H1 (cell line): ENCODE results near the gene ULK1. TPM values are rescaled to one million over a fixed set of nuclear protein-coding genes. Genes with fewer than 3 reads are reported as not detected.

Experiments used
- ASH2L ChIP-seq: fragments of 200-600, 300-600 bp; sonication (generic); IDR thresholded peaks from one replicate; pipeline ENCODE4 v1.7.1; 2017; ENCODE audit warnings: low read length
- ATF2 ChIP-seq: IDR thresholded peaks from 2 replicates; pipeline ENCODE4 v1.6.1; 2012; ENCODE audit warnings: low read length, inconsistent platforms
- BACH1 ChIP-seq: IDR thresholded peaks from 2 replicates; pipeline ENCODE4 v1.6.1; 2012; ENCODE audit warnings: low read length, improper control_type of control experiment
- BCL11A ChIP-seq, 2 experiments: IDR thresholded peaks; one replicate each; pipeline ENCODE4 v1.6.1; 2011; ENCODE audit warnings: low read depth in 2 of 2, low read length in 2 of 2, mild to moderate bottlenecking in 2 of 2
- CBX5 ChIP-seq: fragments of 300-800, 300-1000 bp; sonication (generic); IDR thresholded peaks from 2 replicates; pipeline ENCODE4 v1.7.1; 2016; ENCODE audit warnings: antibody characterized with exemption, low read length, low read depth
- CEBPB ChIP-seq: IDR thresholded peaks from 2 replicates; pipeline ENCODE4 v1.6.1; 2012; ENCODE audit warnings: low read depth, low read length
- CHD1 ChIP-seq: IDR thresholded peaks from 2 replicates; pipeline ENCODE4 v1.6.1; 2012; ENCODE audit warnings: low read depth, low read length, improper control_type of control experiment
- CREB1 ChIP-seq: IDR thresholded peaks from 2 replicates; pipeline ENCODE4 v1.6.1; 2012; ENCODE audit warnings: inconsistent platforms
- EP300 ChIP-seq, 2 experiments: IDR thresholded peaks; 1 replicate in 1 of 2; 2 replicates in 1 of 2; pipeline ENCODE4 v1.6.1; 2011 to 2012; ENCODE audit warnings: low read depth in 2 of 2, low read length in 2 of 2, mild to moderate bottlenecking in 2 of 2, borderline replicate concordance in 1 of 2, inconsistent platforms in 1 of 2, moderate library complexity in 1 of 2
- FOSL1 ChIP-seq: IDR thresholded peaks from 2 replicates; pipeline ENCODE4 v1.6.1; 2011; ENCODE audit warnings: mild to moderate bottlenecking, low read depth, low read length, moderate library complexity; ENCODE audit not compliant: insufficient read depth
- JUN ChIP-seq: IDR thresholded peaks from 2 replicates; pipeline ENCODE4 v1.6.1; 2011; ENCODE audit warnings: low read depth, mild to moderate bottlenecking, improper control_type of control experiment, low read length
- KDM4A ChIP-seq: IDR thresholded peaks from one replicate; pipeline ENCODE4 v1.7.1; 2012; ENCODE audit warnings: low read depth, mild to moderate bottlenecking, moderate library complexity, low read length, inconsistent platforms; ENCODE audit not compliant: severe bottlenecking
- KDM5A ChIP-seq: fragments of 200-600 bp; IDR thresholded peaks from 2 replicates; pipeline ENCODE4 v1.7.1; 2012; ENCODE audit warnings: mild to moderate bottlenecking, low read length, inconsistent platforms, mixed read lengths
- NANOG ChIP-seq: IDR thresholded peaks from 2 replicates; pipeline ENCODE4 v1.6.1; 2011; ENCODE audit warnings: low read length, low read depth, mild to moderate bottlenecking, inconsistent platforms; ENCODE audit not compliant: insufficient read depth, poor library complexity, severe bottlenecking
- PHF8 ChIP-seq: fragments of 200-600 bp; sonication (generic); conservative IDR thresholded peaks from 2 replicates; pipeline ENCODE4 v1.7.1; 2012; ENCODE audit warnings: low read depth, mild to moderate bottlenecking, inconsistent platforms, low read length, moderate library complexity
- POU5F1 ChIP-seq: IDR thresholded peaks from 2 replicates; pipeline ENCODE4 v1.6.1; 2011; ENCODE audit warnings: low read depth, mild to moderate bottlenecking, low read length, moderate library complexity
- RAD21 ChIP-seq, 2 experiments: IDR thresholded peaks in 1 of 2; conservative IDR thresholded peaks in 1 of 2; 2 replicates each; pipeline ENCODE4 v1.6.1; 2011; ENCODE audit warnings: low read depth in 2 of 2, low read length in 2 of 2, improper control_type of control experiment in 1 of 2, inconsistent platforms in 1 of 2, mild to moderate bottlenecking in 1 of 2, moderate library complexity in 1 of 2
- RBBP5 ChIP-seq: IDR thresholded peaks from 2 replicates; pipeline ENCODE4 v1.7.1; 2012; ENCODE audit warnings: low read depth, mild to moderate bottlenecking, inconsistent platforms, low read length, moderate library complexity, borderline replicate concordance
- RFX5 ChIP-seq: IDR thresholded peaks from 2 replicates; pipeline ENCODE4 v1.6.1; 2011; ENCODE audit warnings: low read depth, low read length, improper control_type of control experiment, borderline replicate concordance
- RXRA ChIP-seq: IDR thresholded peaks from 2 replicates; pipeline ENCODE4 v1.6.1; 2011; ENCODE audit warnings: low read depth, mild to moderate bottlenecking, low read length, moderate library complexity; ENCODE audit not compliant: insufficient read depth
- SAP30 ChIP-seq: fragments of 300-600 bp; sonication (generic); IDR thresholded peaks from 2 replicates; pipeline ENCODE4 v1.7.1; 2012; ENCODE audit warnings: low read length, moderate library complexity, mild to moderate bottlenecking, inconsistent platforms; ENCODE audit not compliant: insufficient read depth, insufficient replicate concordance
- TAF1 ChIP-seq: IDR thresholded peaks from 2 replicates; pipeline ENCODE4 v1.6.1; 2011; ENCODE audit warnings: mild to moderate bottlenecking, low read depth, low read length
- TAF7 ChIP-seq: optimal IDR thresholded peaks from 2 replicates; pipeline ENCODE3; 2011; ENCODE audit warnings: low read depth, mild to moderate bottlenecking, inconsistent platforms, low read length, moderate library complexity, borderline replicate concordance
- YY1 ChIP-seq: IDR thresholded peaks from 2 replicates; pipeline ENCODE4 v1.6.1; 2011; ENCODE audit warnings: low read depth, mild to moderate bottlenecking, low read length
- polyA plus RNA-seq, 7 experiments: library from polyadenylated mRNA; depleted of rRNA in 3 of 7; stranded (reverse) in 5 of 7; unstranded in 2 of 7; fragments of >200 nt in 5 of 7; fragments of 200-250 nt in 2 of 7; gene quantifications; 1 replicate in 5 of 7; 2 replicates in 1 of 7; 4 replicates in 1 of 7; pipeline versions ENCODE4 v1.2.1 to v1.2.3, GENCODE V29; 2011 to 2013; ENCODE audit warnings: missing spikeins in 2 of 7, mixed read lengths in 2 of 7
- total RNA-seq: library from RNA; stranded (reverse); fragmentation: NEBNext Ultra II Directional; extraction: Animal tissue kit (Norgen Biotek cat#: 25700); gene quantifications from 2 replicates; pipeline ENCODE4 v1.2.1, GENCODE V29; 2021

Gene ULK1
- total and polyA plus RNA-seq, 2 of the 8 experiments (the other 6 are each of a cell fraction or from before 2014, with no cell fraction given), result 13.0 to 44.1 TPM

- TF ChIP-seq POU5F1 (no peak), KDM5A (no peak), RBBP5 (no peak), FOSL1 (no peak), TAF1 (peak; percentile 90), CHD1 (no peak), SAP30 (no peak), KDM4A (peak; percentile 69), RFX5 (no peak), BCL11A (IDR thresholded peaks at IDR 0.05; ENCODE audit: low read depth in 2 of 2, low read length in 2 of 2) (no peak), CREB1 (no peak), ATF2 (no peak), TAF7 (peak; percentile 88), NANOG (no peak), RXRA (no peak), RAD21 (IDR thresholded peaks at IDR 0.05 in 1 of 2, conservative IDR thresholded peaks at IDR 0.05 in 1 of 2; ENCODE audit: low read depth in 2 of 2, low read length in 2 of 2) (no peak), CBX5 (no peak), ASH2L (no peak), PHF8 (peak; percentile 83), EP300 (IDR thresholded peaks at IDR 0.05; ENCODE audit: borderline replicate concordance in 1 of 2, low read depth in 2 of 2, low read length in 2 of 2) (no peak), YY1 (no peak), BACH1 (no peak), CEBPB (no peak), JUN (no peak)
Measured at GRCh38 chr12:131894313-131894860, at the start of gene ULK1 (continued).
